T follicular helper cell (primary cell): ENCODE measurements around the gene MITF.
"Not testable (repeated sequence)": the region's sequence is repeated elsewhere in the genome, so short reads cannot be mapped to it uniquely, and the experiment has no call there.

Experiments
- DNase-seq: peaks from one replicate; pipeline ENCODE4 v3.0.0-alpha.2; 2020; ENCODE audit warnings: low read depth

Gene MITF

GRCh38 chr3:69787436-69788168 lies 48.3 kb downstream of the MITF start:
- DNase-seq: no peak

GRCh38 chr3:69791106-69791505 lies 51.8 kb downstream of the MITF start:
- no peak for DNase-seq

- no peak for DNase-seq
These were observed 52.7 kb downstream of the MITF start for GRCh38 chr3:69791919-69792399.

GRCh38 chr3:69796126-69796525 lies 56.9 kb downstream of the MITF start:
- not testable (repeated sequence) for DNase-seq

- no peak for DNase-seq
These were observed 64.5 kb downstream of the MITF start for GRCh38 chr3:69803681-69804270.

- no peak for DNase-seq
These were observed 66.2 kb downstream of the MITF start for GRCh38 chr3:69805491-69805890.

GRCh38 chr3:69806735-69807438 lies 67.6 kb downstream of the MITF start:
- no peak for DNase-seq

GRCh38 chr3:69807674-69808073 lies 68.4 kb downstream of the MITF start:
- DNase-seq: no peak

GRCh38 chr3:69809076-69809835 lies 70.0 kb downstream of the MITF start:
- DNase-seq: no peak

GRCh38 chr3:69811452-69812401 lies 72.5 kb downstream of the MITF start:
- DNase-seq: no peak

- no peak for DNase-seq
These were observed 76.7 kb downstream of the MITF start for GRCh38 chr3:69815970-69816369.

- DNase-seq: no peak
These were observed 78.7 kb downstream of the MITF start for GRCh38 chr3:69817988-69818387.

- DNase-seq: no peak
These were observed 80.0 kb downstream of the MITF start for GRCh38 chr3:69819282-69819681.

GRCh38 chr3:69821133-69821532 lies 81.9 kb downstream of the MITF start:
- no peak for DNase-seq

GRCh38 chr3:69823743-69824142 lies 84.5 kb downstream of the MITF start:
- no peak for DNase-seq

- no peak for DNase-seq
These were observed 86.2 kb downstream of the MITF start for GRCh38 chr3:69825446-69825845.

- no peak for DNase-seq
These were observed 87.9 kb downstream of the MITF start for GRCh38 chr3:69827127-69827526.

- DNase-seq: no peak
These were observed 89.6 kb downstream of the MITF start for GRCh38 chr3:69828817-69829216.

GRCh38 chr3:69830147-69830546 lies 90.9 kb downstream of the MITF start:
- no peak for DNase-seq

GRCh38 chr3:69831737-69832136 lies 92.5 kb downstream of the MITF start:
- DNase-seq: no peak

- no peak for DNase-seq
These were observed 94.3 kb downstream of the MITF start for GRCh38 chr3:69833591-69833990.
